HCT116 (cell line): ENCODE data around the gene PSMD5.
A peak's percentile ranks its signal among the peaks of the same experiment; 100 is the strongest.

Source experiments
- ATF3 ChIP-seq: IDR thresholded peaks from 2 replicates; pipeline ENCODE4 v1.6.1; 2012
- CEBPB ChIP-seq: IDR thresholded peaks from 2 replicates; pipeline ENCODE4 v1.6.1; 2012; ENCODE audit warnings: low read depth
- CTCF ChIP-seq, 3 experiments: fragments of 200-600 bp in 1 of 3; sonication (generic) in 1 of 3; IDR thresholded peaks in 2 of 3; conservative IDR thresholded peaks in 1 of 3; 2 replicates each; pipeline ENCODE4 v1.5.1; 2012 to 2017; ENCODE audit warnings: low read depth in 2 of 3, low read length in 2 of 3, antibody characterized with exemption in 1 of 3, borderline replicate concordance in 1 of 3, control low read depth in 1 of 3, mild to moderate bottlenecking in 1 of 3, mixed read lengths in 1 of 3, mixed run types in 1 of 3, moderate library complexity in 1 of 3; ENCODE audit not compliant: insufficient read depth in 1 of 3
- EGR1 ChIP-seq: IDR thresholded peaks from 2 replicates; pipeline ENCODE4 v1.6.1; 2012; ENCODE audit warnings: low read depth
- ELF1 ChIP-seq: IDR thresholded peaks from 2 replicates; pipeline ENCODE4 v1.6.1; 2012; ENCODE audit warnings: low read depth, borderline replicate concordance
- EZH2 ChIP-seq: fragments of 200-600 bp; sonication (generic); IDR thresholded peaks from 2 replicates; pipeline ENCODE4 v1.6.1; 2017; ENCODE audit warnings: antibody characterized with exemption, mixed run types
- FOSL1 ChIP-seq: IDR thresholded peaks from 2 replicates; pipeline ENCODE4 v1.6.1; 2012; ENCODE audit warnings: low read depth
- POLR2A ChIP-seq: IDR thresholded peaks from 2 replicates; pipeline ENCODE4 v1.7.0; 2011; ENCODE audit warnings: borderline replicate concordance; ENCODE audit not compliant: insufficient read depth, insufficient read length; ENCODE audit errors: extremely low read depth
- POLR2AphosphoS5 ChIP-seq: IDR thresholded peaks from 2 replicates; pipeline ENCODE4 v1.6.1; 2011; ENCODE audit warnings: mild to moderate bottlenecking, low read depth, low read length, moderate library complexity
- REST ChIP-seq: IDR thresholded peaks from 2 replicates; pipeline ENCODE4 v1.6.1; 2012; ENCODE audit warnings: low read depth
- SIN3A ChIP-seq: IDR thresholded peaks from 2 replicates; pipeline ENCODE4 v1.6.1; 2012; ENCODE audit warnings: low read depth
- ZFX ChIP-seq: fragments of 450-650 bp; IDR thresholded peaks from 2 replicates; pipeline ENCODE4 v1.6.1; 2017

GRCh38 chr9:120863833-120864232 lies 21.1 kb upstream of the PSMD5 start:
- TF ChIP-seq EGR1 (no peak), SIN3A (no peak), CTCF (IDR thresholded peaks at IDR 0.05 in 2 of 3, conservative IDR thresholded peaks at IDR 0.05 in 1 of 3; ENCODE audit: borderline replicate concordance in 1 of 3, insufficient read depth in 1 of 3, low read depth in 2 of 3, low read length in 2 of 3) (peak in 2 of 3 experiments; percentile 20 to 30; a peak in 2 of 6 replicates), POLR2AphosphoS5 (no peak), ZFX (no peak), POLR2A (no peak), ELF1 (no peak), EZH2 (no peak), REST (no peak), FOSL1 (no peak), CEBPB (no peak), ATF3 (no peak)
